AG04449 (cell line): ENCODE results near the gene DYTN.
"Not testable (repeated sequence)": the region's sequence is repeated elsewhere in the genome, so short reads cannot be mapped to it uniquely, and the experiment has no call there.

Source experiments
- CTCF ChIA-PET: fragments of 350-600 bp; formaldehyde crosslinking; extraction: SDS; loops from one replicate; lab custom pipeline; 2021; ENCODE audit warnings: antibody characterized with exemption; lab: Yijun Ruan, JAX
- POLR2A ChIA-PET: fragments of 400-600, 350-600 bp; formaldehyde crosslinking; extraction: SDS; loops from one replicate; lab custom pipeline; 2020; ENCODE audit warnings: antibody characterized with exemption, inconsistent platforms; lab: Yijun Ruan, JAX
- DNase-seq: peaks from one replicate; pipeline ENCODE4 v3.0.0-alpha.2; 2010; ENCODE audit warnings: low read depth, low spot score
- H3K4me3 ChIP-seq: 2 replicates; pipeline ENCODE4 v1.5.1; 2011; ENCODE audit warnings: low read depth, mild to moderate bottlenecking, control low read depth, low read length
- TF ChIP-seq, protein P1 (sequence below): IDR thresholded peaks from one replicate; pipeline ENCODE4 v1.5.1; 2011; ENCODE audit warnings: mild to moderate bottlenecking, moderate library complexity, low read length, control low read depth, inconsistent platforms; ENCODE audit not compliant: insufficient read depth; ENCODE audit errors: missing control alignments

DYTN gene

DNA sequence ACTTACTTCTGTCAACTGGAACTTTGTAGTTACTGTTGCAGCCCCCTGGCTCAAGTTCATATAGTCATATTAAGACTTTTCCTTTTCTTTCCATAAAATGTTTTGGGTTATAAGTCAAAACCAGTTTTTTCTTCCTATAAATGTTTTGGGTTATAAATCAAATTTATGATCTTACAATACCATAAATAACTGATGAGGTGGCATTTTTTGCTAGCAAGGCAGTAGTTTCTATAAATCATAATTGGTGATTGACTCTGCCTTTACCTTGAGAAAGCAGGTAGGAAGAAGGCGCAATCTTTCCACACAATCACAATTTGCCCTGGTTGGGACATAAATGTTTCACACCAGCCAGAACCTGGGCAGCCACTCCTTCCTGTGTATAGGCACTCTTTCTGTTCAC is 5.1 kb upstream of the DYTN start:
- CTCF ChIA-PET: no interaction called here
- DNase-seq: no peak
- H3K4me3 ChIP-seq: no peak overlapping the region
- TF ChIP-seq, protein P1, sequence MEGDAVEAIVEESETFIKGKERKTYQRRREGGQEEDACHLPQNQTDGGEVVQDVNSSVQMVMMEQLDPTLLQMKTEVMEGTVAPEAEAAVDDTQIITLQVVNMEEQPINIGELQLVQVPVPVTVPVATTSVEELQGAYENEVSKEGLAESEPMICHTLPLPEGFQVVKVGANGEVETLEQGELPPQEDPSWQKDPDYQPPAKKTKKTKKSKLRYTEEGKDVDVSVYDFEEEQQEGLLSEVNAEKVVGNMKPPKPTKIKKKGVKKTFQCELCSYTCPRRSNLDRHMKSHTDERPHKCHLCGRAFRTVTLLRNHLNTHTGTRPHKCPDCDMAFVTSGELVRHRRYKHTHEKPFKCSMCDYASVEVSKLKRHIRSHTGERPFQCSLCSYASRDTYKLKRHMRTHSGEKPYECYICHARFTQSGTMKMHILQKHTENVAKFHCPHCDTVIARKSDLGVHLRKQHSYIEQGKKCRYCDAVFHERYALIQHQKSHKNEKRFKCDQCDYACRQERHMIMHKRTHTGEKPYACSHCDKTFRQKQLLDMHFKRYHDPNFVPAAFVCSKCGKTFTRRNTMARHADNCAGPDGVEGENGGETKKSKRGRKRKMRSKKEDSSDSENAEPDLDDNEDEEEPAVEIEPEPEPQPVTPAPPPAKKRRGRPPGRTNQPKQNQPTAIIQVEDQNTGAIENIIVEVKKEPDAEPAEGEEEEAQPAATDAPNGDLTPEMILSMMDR: no peak
- POLR2A ChIA-PET: no interaction called here

DNA sequence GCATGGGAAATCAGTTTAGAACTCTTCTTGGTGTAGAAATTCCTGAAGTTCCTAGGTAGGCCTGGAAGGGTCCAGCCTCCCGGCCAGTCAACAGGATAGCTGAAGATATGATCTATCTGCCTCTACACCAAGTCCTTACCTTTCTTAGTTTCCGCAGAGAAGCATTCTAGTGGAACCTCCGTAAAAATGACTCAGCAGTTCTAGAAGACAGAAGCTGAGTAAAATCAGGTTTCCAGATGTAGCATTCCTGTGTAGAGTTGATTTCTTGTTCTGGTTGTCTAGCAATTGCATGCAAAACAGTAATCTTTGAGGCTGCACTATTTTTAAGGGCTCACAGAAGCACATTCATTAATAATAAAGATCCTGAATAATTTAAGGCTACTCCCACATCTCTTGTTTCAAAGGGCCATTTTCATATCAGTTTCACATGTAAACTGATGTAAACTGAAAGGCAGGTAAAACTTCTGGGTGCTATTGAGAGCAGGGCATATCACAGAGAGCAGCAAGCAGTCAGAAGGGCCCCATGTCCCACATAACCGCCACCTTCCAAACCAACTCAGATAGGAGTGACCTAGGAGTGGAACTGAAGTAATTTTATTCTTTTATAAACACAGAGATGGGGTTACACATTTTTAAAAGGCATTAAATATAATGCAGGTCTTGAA is 3.2 kb upstream of the DYTN start:
- DNase-seq: no peak
- ChIA-PET POLR2A (no interaction called here), CTCF (no interaction called here)
- TF ChIP-seq, protein P1: no peak
- H3K4me3 ChIP-seq: no peak overlapping the region

DNA sequence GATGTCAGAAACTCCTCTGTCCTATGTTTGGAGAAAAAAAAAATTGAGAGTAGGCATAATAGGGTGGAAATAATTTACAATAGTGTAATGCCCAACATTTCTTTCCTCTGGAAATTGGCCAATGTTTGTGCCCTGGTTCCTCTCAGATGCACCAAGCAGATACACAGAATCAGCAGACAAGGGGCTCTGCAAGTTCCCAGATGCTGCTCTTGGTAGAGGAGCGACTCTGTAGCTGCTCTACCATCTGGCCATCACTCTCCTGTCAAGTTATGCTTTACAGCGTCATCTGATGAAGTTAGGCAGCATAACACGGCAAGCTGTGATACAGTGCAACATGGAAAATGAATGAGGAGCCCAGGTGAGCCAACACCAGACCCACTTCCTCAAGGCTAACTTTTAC is 1.6 kb downstream of the DYTN start:
- H3K4me3 ChIP-seq: no peak overlapping the region
- TF ChIP-seq, protein P1: no peak
- POLR2A ChIA-PET: no interaction called here
- CTCF ChIA-PET: no interaction called here
- no peak for DNase-seq

DNA sequence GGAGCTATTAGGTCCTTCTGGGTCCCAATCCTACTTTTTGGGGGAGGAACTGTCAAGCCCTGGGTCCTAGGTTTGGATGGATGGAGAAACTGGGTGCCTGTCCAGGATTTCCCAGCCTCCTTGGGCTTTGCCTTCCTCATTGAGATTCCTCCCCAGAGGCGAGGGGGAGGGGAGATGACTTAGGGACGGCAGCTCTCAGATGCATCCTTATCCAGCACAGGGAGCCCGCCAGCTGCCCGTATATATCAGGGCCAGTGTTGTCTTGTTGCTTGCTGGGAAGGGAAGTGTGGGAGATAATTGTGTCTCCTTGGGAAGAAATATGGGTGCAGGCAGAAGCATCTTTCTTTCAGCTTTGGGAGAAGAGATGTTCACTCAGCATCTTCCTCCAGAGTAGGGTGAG is 3.0 kb downstream of the DYTN start:
- H3K4me3 ChIP-seq, POLR2A ChIA-PET, CTCF ChIA-PET, DNase-seq: not testable (repeated sequence)

DNA sequence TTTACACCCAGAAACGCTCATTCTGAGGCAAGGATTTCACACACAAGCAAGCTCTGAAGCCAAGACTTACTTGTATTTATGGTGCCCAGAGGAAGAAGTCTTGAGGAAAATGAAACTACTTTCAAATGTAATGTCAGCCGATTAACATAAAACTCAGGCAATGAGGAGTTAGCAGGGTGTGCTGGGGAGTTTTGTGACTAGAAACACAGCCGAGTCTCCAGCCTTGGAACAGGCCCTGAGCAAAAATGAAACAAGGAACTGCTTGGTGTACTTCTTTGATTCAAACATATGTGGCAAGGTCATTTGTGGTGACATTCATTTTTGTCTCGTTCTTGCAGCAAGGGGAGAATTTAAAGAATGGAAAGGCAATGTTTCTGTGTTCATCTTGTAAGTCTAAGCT is 4.5 kb downstream of the DYTN start:
- CTCF ChIA-PET: no interaction called here
- no peak for DNase-seq
- POLR2A ChIA-PET: no interaction called here
- TF ChIP-seq, protein P1: no peak
- H3K4me3 ChIP-seq: no peak overlapping the region

DNA sequence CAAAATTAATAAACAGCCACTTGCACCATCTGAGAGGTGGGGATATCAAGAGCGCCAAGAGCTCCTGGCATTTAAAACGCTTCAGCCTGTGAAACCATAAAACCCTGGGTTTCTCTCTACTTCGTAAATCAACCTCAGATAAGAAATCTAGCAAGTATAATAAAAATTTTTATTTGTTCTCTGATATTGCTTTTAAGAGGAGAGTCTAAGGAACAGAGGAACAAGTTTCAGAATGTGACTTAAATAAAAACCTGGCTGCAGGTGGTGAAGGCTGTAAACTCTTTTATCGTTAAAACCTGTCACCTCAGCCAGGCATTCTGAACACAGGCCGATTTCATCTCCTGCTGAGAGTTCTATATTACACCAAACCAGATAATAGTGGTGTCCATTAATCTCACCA is 9.9 kb downstream of the DYTN start:
- CTCF ChIA-PET: interaction anchor here (0.9 to 1.2 kb wide), 2 partner anchors 14 to 75 kb away, joined by 3 read pairs; no protein-coding TSS in a partner anchor
- no peak overlapping the region for H3K4me3 ChIP-seq
- DNase-seq: no peak
- POLR2A ChIA-PET: no interaction called here
- TF ChIP-seq, protein P1: no peak

DNA sequence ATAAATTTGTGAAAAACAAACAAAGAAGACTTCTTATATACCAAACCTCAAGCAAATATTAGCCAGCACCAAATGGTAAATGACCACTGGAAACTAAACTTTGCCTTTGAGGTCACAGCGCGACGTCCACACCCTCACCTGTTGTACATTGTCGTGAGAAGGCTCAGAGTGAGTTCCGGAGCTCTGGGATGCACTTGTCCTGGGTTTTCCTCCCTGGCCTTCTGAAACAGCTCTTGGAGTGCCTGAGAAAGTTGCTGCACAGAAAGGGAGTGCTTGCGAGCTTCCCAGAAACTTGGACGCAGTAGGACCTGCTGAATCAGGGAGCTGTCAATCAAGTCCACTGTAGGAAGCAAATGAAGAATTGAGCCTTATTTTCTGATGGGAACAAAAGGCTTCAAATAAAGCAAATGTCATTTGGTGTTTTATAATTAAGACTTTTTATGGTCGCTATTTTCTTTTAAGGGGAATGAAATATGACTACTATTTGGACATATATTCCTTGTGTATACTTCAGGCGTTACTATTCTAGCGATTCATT is 11.0 kb downstream of the DYTN start:
- POLR2A ChIA-PET: no interaction called here
- no peak for DNase-seq
- H3K4me3 ChIP-seq: no peak overlapping the region
- CTCF ChIA-PET: no interaction called here
- TF ChIP-seq, protein P1: no peak
